ENCODE measurements around the gene MUC16.

MUC16 gene

GRCh38 chr19:8988204-8988603, 22.0 kb downstream of the MUC16 start:
- Histone ChIP-seq H3K27ac (no peak overlapping the region), H3K9me3 (ENCODE audit: severe bottlenecking) (no peaks in the 10 kb centered on the region), H3K27me3 (ENCODE audit: insufficient read depth, low read depth, severe bottlenecking) (peaks cover 72% of the 10 kb centered on the region), H3K4me3 (ENCODE audit: low read depth, low read length) (no peak overlapping the region), H3K36me3 (no peaks in the 10 kb centered on the region)
- peak; percentile 14 for DNase-seq
- 0 out of 2 replicates have a peak, but pooled peaks have one; percentile 17 for TF ChIP-seq CTCF (IDR thresholded peaks at IDR 0.05; ENCODE audit: low read depth, low read length)

- Histone ChIP-seq H3K27me3 (ENCODE audit: insufficient read depth, low read depth, severe bottlenecking) (peaks cover 58% of the 10 kb centered on the region), H3K36me3 (no peaks in the 10 kb centered on the region), H3K4me3 (ENCODE audit: low read depth, low read length) (no peak overlapping the region), H3K9me3 (ENCODE audit: severe bottlenecking) (no peaks in the 10 kb centered on the region), H3K27ac (no peak overlapping the region)
- TF ChIP-seq CTCF (IDR thresholded peaks at IDR 0.05; ENCODE audit: low read depth, low read length) = no peak
- no peak for DNase-seq
These were observed 23.9 kb downstream of the MUC16 start for GRCh38 chr19:8986296-8986695.

GRCh38 chr19:8973501-8974091, 36.6 kb downstream of the MUC16 start:
- no peaks in the 10 kb centered on the region for H3K9me3 ChIP-seq (ENCODE audit: severe bottlenecking)
- no peak overlapping the region for H3K27ac ChIP-seq
- no peak for TF ChIP-seq CTCF (IDR thresholded peaks at IDR 0.05; ENCODE audit: low read depth, low read length)
- no peak overlapping the region for H3K4me3 ChIP-seq (ENCODE audit: low read depth, low read length)
- H3K27me3 ChIP-seq (ENCODE audit: insufficient read depth, low read depth, severe bottlenecking) = peaks cover 61% of the 10 kb centered on the region
- H3K36me3 ChIP-seq = no peaks in the 10 kb centered on the region
- no peak for DNase-seq

- H3K27me3 ChIP-seq (ENCODE audit: insufficient read depth, low read depth, severe bottlenecking) = peaks cover 48% of the 10 kb centered on the region
- H3K27ac ChIP-seq = no peak overlapping the region
- no peak for TF ChIP-seq CTCF (IDR thresholded peaks at IDR 0.05; ENCODE audit: low read depth, low read length)
- H3K36me3 ChIP-seq = no peaks in the 10 kb centered on the region
- H3K9me3 ChIP-seq (ENCODE audit: severe bottlenecking) = no peaks in the 10 kb centered on the region
- no peak overlapping the region for H3K4me3 ChIP-seq (ENCODE audit: low read depth, low read length)
- no peak for DNase-seq
These were observed 44.3 kb downstream of the MUC16 start for GRCh38 chr19:8965887-8966286.
